GM19193 (cell line): ENCODE measurements around the gene AP1S3.

Experiments used
- POLR2A ChIP-seq: IDR thresholded peaks from 4 replicates; pipeline ENCODE4 v1.6.1; 2011; ENCODE audit not compliant: insufficient read depth, insufficient read length; ENCODE audit errors: extremely low read depth

Gene AP1S3

DNA sequence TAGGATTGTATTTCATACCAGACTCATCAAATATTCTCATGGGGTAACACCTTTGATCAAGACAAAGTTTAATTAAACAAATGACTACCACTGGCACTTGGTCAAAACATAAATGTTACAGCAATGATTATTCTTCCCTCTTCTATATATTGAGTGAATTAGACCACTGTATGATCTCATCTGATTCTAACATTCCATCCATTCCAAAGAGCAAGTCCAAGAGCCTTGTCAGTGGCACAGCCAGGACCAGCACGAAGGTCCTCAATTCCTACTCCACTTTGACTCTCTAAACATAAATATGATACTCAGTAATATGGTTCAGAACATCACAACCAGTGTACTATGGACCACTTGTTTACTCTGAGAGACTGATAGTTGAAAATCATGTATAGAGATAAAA is 86.4 kb downstream of the AP1S3 start:
- no peak for TF ChIP-seq POLR2A

DNA sequence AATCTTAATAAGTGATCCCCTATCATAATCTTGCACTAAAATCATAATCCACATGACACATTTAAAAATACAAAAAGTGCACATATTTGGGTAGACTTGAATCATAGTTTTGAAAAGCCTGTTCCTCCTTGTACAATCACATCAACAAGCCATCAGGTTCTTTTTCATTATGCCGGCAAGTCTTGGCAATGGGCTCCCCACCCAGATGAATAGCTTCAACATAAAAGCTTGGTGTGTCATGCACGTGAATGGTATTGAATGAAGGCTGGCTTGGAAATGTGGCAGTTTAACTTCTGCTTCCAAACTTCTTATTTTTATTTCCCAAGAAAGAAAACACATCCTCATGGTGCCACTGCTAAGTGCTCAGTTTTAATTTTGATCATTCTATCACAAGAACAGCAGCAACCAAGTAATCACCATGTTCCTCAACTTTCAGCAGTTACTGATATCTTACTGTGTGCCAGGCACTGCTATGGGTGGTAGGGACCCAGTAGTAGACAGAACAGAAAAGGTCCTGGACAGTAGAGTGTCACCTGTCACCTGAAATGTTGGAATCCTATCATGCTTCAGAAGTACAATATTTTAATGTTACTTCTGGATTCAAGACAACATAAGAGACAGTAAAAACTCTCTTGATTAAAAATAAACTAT is 89.9 kb downstream of the AP1S3 start:
- no peak for TF ChIP-seq POLR2A

DNA sequence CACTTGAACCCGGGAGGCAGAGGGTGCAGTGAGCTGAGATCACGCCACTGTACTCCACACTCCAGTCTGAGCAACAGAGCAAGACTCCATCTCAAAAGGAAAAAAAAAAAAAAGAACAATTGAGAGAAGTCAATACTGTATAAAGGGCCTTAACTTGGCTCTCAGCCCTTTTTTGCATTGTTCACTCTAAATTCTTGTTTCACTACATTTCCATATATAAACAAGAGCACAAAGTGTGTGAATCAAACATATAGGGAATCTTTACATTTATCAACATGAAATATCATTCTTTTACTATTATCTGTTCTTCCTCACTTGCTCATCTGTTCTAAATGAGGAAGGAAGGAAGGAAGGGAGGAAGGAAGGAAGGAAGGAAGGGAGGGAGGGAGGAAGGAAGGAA is 90.8 kb downstream of the AP1S3 start:
- TF ChIP-seq POLR2A, result no peak

DNA sequence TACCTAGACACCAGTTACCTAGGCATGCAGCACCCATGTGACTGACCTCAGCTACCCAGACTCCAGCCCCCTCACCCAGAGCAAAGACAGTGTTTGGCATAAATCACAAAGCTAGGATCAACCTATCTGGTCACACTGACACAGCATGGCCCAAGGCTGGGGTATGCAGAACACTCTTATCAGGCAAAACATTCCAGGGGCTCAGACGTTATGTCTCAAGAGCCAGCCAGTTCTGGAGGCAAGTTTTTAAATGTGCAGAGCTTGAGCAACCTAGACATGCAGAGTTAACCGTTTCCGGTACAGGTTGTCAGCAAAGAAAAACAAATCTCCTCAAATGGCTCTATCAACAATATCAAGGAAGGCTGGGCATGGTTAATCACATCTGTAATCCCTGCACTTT is 92.8 kb downstream of the AP1S3 start:
- TF ChIP-seq POLR2A, result no peak

DNA sequence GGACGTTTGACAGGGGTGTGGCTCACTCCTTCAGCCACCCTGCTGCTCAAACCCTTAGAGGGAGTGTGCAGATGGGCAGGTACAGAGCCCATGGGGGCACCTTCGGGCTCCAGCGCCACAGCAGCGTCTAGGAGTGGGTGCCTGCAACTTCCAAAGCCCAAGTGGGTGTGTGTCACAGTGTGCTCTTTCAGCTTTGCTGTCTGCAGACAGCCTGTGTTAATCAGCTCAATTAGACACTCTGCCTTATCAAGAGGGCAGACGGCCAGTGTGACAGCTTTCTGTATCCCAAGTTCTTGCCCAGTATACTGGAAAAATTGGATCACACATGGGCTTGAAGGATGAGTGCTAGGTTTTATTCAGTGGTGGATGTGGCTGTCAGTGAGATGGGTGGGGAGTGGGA is 96.7 kb downstream of the AP1S3 start:
- TF ChIP-seq POLR2A, result no peak

DNA sequence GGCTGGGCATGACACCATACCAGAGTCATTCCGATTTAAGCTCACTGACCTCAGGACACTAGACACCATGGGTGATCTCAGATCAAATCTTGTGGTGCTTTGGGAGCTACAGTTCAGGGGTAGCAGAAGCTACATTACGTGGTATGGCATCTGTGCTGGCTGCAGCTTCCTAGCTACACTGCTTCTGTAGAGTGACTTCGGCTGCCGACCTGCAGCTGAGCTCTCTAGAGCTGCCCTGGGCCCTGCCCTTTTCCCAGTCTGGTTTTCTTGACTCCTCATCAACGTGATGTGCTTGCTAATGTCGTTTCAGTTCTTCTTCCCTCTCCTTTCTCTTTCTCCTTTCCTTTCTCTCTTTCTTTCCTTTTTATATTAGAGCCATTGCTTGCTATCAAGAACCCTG is 100.2 kb downstream of the AP1S3 start:
- no peak for TF ChIP-seq POLR2A

DNA sequence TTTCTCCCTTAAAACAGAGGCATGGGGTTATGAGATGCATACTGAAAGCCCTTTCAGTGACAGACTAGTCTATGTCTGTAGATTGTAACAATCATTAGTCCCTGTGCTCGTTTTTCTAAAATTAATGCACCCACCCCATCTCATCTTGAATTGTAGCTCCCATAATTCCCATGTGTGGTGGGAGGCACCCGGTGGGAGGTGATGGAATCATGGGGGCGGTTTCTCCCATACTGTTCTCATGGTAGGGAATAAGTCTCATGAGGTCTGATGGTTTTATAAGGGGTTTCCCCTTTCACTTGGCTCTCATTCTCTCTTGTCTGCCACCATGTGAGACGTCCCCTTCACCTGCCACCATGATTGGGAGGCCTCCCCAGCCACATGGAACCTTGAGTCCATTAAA is 100.9 kb downstream of the AP1S3 start:
- no peak for TF ChIP-seq POLR2A

DNA sequence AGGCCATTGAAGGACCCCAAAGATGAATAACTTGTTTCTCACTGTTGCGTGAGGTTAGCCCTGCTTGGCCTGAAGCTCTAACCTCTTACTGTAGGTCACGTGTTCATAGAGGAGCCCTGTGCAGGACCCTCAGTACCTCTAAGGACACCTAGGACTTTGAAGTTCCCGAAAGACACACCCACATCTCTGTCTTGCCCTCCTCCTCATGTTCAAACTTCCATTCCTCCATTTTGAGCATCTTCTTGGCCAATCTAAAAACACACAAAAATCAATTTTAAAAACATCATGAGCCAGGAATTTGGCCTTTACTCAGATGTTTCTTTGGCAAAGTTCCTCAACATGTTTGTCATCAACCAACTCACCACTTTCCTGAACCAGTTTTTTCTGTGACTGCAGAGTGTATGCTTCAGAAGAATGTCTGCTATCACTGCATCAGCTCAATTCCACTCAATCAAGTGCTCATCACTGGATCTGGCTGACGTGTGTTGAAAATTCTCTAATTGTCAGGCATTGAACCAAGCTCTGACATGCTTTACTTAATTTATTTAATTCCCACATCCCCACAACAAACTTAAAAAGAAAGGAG is 101.6 kb downstream of the AP1S3 start:
- no peak for TF ChIP-seq POLR2A

DNA sequence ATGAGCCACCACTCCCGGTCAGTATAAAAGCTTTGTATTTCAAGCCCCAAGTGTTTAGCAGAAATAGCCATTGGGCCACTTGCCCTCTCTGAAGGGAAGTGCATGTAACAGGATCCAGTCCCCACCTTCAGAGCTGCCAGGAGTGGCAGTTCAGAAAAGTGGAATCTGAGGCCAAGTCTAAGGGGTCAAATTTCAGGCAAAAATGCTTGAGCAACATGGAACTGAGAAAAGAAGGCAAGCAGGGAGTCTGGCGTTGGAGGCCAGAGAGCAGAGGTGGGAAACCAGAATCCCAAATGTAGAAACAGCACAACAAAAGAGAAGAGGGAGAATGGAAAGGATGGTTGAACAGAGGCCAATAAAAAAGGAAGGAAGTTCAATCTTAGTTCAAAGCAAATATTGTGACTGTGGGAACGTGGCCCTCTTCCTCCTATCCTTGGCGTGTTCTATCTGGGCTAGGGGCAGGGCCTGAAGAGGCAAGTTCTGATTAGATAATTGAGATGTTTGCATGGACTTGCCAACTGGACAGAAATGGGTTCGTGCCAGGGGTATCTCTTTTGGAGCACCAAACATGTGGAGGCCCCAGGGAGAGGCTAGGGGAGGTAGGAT is 102.2 kb downstream of the AP1S3 start:
- no peak for TF ChIP-seq POLR2A

DNA sequence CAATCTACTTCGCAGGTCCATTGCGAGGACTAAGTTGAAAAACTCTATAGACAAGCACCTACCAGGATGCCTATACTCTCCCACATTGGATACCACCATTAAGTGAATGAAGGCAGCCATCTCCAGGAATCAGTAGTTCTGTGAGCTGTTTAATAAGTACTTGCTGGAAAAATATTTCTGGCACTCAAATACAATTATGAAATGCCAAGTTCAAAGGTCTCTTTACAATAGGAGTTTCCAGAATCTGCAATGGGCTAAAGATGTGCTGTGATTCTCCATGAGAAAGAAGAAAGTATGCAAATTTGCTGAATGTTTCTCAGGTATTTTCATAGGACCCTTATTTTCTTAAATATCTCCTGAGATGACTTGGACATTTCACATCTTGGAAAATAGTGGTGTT is 103.0 kb downstream of the AP1S3 start:
- TF ChIP-seq POLR2A, result no peak

DNA sequence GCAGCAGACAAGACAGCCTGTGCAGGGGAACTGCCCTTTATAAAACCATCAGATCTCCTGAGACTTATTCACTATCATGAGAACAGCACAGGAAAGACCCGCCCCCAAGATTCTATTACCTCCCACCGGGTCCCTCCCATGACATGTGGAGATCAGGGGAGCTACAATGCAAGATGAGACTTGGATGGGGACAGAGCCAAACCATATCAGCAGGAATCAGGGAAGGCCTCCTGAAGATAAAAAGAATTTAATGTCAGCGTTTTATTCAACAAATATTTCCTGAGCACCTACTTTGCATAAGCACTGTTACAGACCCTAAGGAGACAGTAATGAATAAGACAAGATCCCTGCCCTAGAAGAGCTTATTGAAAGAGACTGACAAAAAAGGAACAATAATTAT is 105.0 kb downstream of the AP1S3 start:
- TF ChIP-seq POLR2A, result no peak

DNA sequence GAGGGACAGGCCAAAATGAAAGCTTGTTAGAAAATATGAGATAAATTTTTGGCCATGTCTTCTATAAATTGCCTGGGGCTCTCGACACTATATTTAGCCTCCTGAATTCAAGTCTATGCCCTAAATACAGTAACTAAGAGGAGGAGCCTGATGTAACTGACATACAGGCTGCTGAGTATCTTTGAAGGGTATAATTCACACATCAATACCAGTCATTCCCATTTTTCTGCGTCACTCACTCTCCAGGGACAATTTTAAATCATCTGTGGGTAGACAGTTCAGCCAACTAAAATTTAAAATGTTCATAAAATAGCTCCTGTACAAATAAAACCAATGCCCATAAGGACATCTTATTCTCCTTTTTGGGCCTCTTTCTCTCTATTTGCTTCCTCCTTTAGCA is 105.9 kb downstream of the AP1S3 start:
- TF ChIP-seq POLR2A, result no peak

DNA sequence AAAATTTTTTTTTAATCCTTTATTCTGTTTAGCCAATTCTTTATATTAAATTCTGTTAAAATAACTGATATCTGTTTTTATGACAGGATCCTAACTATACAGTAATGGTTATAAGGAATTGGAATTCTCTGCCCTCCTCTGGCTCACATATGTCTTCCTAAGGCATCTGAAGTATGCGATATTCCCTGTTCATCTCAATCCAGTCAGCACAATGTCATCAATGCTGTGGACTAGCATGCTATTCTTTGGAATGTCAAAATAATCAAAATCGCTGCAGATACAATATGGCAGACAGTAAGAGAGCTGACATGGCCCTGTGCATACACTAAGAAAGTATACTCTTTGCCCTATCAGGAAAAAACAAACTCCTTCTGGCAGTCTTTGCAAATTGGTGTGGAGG is 107.6 kb downstream of the AP1S3 start:
- no peak for TF ChIP-seq POLR2A

DNA sequence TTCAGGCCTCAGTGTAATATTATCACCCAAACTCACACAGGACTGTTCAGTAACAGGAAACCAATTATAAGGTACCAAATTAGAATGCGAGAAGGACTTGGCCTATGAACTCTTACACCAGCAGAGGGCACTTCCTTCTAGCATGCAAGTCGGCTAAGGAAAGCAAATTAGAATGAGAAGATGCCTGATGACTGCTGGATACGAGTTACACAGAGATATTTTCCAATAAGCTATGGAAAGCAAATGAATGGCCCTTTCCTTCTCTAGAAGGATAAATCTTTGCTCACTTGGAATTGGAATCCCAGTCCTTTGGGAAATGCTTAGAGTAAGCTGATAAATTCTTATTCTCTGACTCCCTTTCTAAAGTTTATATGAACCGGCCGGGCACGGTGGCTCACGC is 109.8 kb downstream of the AP1S3 start:
- no peak for TF ChIP-seq POLR2A

DNA sequence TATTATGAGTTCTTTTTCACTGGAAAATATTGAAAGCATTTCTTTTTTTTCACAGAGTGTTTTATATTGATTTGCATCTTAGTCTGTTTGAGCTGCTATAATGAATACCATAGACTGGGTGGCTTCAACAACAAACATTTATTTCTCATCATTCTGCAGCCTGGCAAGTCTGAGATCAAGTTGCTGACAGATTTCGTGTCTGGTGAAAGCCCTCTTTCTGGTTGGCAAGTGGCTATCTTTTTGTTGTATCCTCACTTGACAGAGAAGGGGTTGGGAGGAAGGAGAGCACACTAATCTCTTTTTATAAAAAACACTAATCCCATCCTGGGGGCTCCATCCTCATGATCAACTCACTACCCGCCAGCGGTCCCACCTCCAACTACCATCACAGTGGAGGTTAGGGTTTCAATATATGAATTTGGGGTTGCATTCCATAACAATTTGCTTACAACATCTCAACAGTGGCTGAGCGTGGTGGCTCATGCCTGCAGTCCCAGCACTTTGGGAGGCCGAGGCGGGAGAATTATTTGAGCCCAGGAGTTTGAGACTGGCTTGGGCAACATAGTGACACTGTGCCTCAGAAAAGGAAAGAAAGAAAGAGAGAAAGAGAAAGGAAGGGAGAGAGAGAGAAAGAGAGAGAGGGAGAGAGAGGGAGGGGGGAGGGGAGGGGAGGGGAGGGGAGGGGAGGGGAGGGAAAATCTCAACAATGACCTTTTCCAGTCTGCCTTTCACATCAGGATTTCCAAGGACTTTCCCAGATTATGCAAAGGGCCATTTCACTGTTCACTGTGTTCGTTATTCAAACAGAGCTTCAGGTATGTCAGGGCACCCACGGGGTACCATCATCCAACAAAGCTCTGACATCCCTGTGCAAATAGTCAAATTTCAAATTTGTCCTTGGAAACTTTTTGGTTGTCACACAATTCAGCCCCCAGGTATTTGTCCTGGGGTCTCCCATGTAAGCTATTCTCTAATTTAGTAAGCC is 111.1 kb downstream of the AP1S3 start:
- no peak for TF ChIP-seq POLR2A
